ENCODE results near the gene OSBPL1A. TPM values are rescaled to one million over a fixed set of nuclear protein-coding genes. Genes with fewer than 3 reads are reported as not detected.
"Not testable (repeated sequence)": the region's sequence is repeated elsewhere in the genome, so short reads cannot be mapped to it uniquely, and the experiment has no call there.

Gene OSBPL1A
- polyA plus RNA-seq, 1 donor: 30.3 TPM

GRCh38 chr18:24177499-24178133 lies 220.0 kb downstream of the OSBPL1A start:
- H3K4me3 ChIP-seq (ENCODE audit: low read length): no peak overlapping the region
- no peaks in the 10 kb centered on the region for H3K27me3 ChIP-seq (ENCODE audit: control insufficient read depth, insufficient read depth, low read length)
- 100% methylated on average over 2 of the region's 5 CpGs for WGBS (ENCODE audit: insufficient coverage, low lambda C conversion rate)
- no peak for DNase-seq
- peaks cover 16% of the 10 kb centered on the region for H3K36me3 ChIP-seq (ENCODE audit: control insufficient read depth, insufficient read depth, low read length)
- H3K9me3 ChIP-seq (ENCODE audit: control insufficient read depth, low read depth, low read length): no peaks in the 10 kb centered on the region
- no peak overlapping the region for H3K27ac ChIP-seq (ENCODE audit: low read length)
- H3K4me1 ChIP-seq (ENCODE audit: control insufficient read depth, insufficient read depth, low read length): no peaks in the 10 kb centered on the region

- WGBS (ENCODE audit: insufficient coverage, low lambda C conversion rate): no CpG with 5 or more reads among the region's 7 CpGs
- Histone ChIP-seq H3K9me3 (ENCODE audit: control insufficient read depth, low read depth, low read length) (no peaks in the 10 kb centered on the region), H3K27ac (ENCODE audit: low read length) (no peak overlapping the region), H3K4me3 (ENCODE audit: low read length) (no peak overlapping the region), H3K36me3 (ENCODE audit: control insufficient read depth, insufficient read depth, low read length) (peaks cover 16% of the 10 kb centered on the region), H3K4me1 (ENCODE audit: control insufficient read depth, insufficient read depth, low read length) (no peaks in the 10 kb centered on the region), H3K27me3 (ENCODE audit: control insufficient read depth, insufficient read depth, low read length) (no peaks in the 10 kb centered on the region)
- peak; percentile 23 to 47 for DNase-seq
These were observed 220.8 kb downstream of the OSBPL1A start for GRCh38 chr18:24176727-24177416.

GRCh38 chr18:24173997-24174396 lies 223.6 kb downstream of the OSBPL1A start:
- no peak for DNase-seq
- no peaks in the 10 kb centered on the region for H3K9me3 ChIP-seq (ENCODE audit: control insufficient read depth, low read depth, low read length)
- WGBS (ENCODE audit: insufficient coverage, low lambda C conversion rate): no CpG with 5 or more reads among the region's 3 CpGs
- no peak overlapping the region for H3K4me3 ChIP-seq (ENCODE audit: low read length)
- no peaks in the 10 kb centered on the region for H3K4me1 ChIP-seq (ENCODE audit: control insufficient read depth, insufficient read depth, low read length)
- no peaks in the 10 kb centered on the region for H3K27me3 ChIP-seq (ENCODE audit: control insufficient read depth, insufficient read depth, low read length)
- H3K36me3 ChIP-seq (ENCODE audit: control insufficient read depth, insufficient read depth, low read length): peaks cover 26% of the 10 kb centered on the region
- H3K27ac ChIP-seq (ENCODE audit: low read length): no peak overlapping the region

DNA sequence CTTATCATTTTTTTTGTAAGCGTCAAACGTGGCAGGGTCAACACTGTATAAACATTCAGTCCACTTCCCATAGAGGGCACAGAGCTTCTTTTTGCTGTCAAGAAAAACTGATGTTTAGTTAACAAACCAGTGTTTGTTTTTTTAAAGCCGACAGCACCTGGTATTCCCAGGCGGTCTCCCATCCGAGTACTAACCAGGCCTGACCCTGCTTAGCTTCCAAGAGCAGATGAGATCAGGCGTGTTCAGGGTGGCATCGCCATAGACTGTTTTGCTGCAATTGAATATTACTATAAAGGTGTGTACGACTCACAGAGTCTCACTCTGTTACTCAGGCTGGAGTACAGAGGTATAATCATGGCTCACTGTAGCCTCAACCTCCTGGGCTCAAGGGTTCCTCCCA lies 227.3 kb downstream of the OSBPL1A start:
- no peaks in the 10 kb centered on the region for H3K27me3 ChIP-seq (ENCODE audit: control insufficient read depth, insufficient read depth, low read length)
- H3K27ac ChIP-seq (ENCODE audit: low read length): no peak overlapping the region
- H3K4me1 ChIP-seq (ENCODE audit: control insufficient read depth, insufficient read depth, low read length): no peaks in the 10 kb centered on the region
- peaks cover 47% of the 10 kb centered on the region for H3K36me3 ChIP-seq (ENCODE audit: control insufficient read depth, insufficient read depth, low read length)
- 76% methylated on average over 2 of the region's 8 CpGs for WGBS (ENCODE audit: insufficient coverage, low lambda C conversion rate)
- H3K4me3 ChIP-seq (ENCODE audit: low read length): no peak overlapping the region
- DNase-seq: no peak
- no peaks in the 10 kb centered on the region for H3K9me3 ChIP-seq (ENCODE audit: control insufficient read depth, low read depth, low read length)

DNA sequence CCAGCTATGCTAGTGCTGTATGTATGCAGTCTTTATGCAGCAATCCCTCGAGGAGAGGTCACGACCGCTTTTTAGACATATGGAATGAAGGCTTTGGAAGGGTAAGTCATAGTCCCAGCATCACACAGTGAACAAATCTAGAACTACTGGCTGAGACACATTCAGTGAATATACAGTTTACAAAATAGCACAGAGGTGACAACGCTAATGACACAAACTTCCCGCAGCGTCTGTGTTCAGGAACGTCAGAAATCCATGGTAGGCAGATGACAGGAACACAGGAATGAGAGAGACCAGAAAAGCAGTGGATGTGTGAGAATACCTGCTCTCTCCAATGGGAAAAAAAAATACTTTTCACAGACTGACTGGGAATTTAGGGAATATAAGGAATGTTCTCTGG lies 229.1 kb downstream of the OSBPL1A start:
- H3K36me3 ChIP-seq (ENCODE audit: control insufficient read depth, insufficient read depth, low read length): peaks cover 44% of the 10 kb centered on the region
- no peak overlapping the region for H3K4me3 ChIP-seq (ENCODE audit: low read length)
- no peaks in the 10 kb centered on the region for H3K27me3 ChIP-seq (ENCODE audit: control insufficient read depth, insufficient read depth, low read length)
- DNase-seq: no peak
- no peaks in the 10 kb centered on the region for H3K4me1 ChIP-seq (ENCODE audit: control insufficient read depth, insufficient read depth, low read length)
- no peaks in the 10 kb centered on the region for H3K9me3 ChIP-seq (ENCODE audit: control insufficient read depth, low read depth, low read length)
- WGBS (ENCODE audit: insufficient coverage, low lambda C conversion rate): no CpG with 5 or more reads among the region's 7 CpGs
- H3K27ac ChIP-seq (ENCODE audit: low read length): no peak overlapping the region

GRCh38 chr18:24161304-24161703 lies 236.3 kb downstream of the OSBPL1A start:
- DNase-seq: no peak
- WGBS (ENCODE audit: insufficient coverage, low lambda C conversion rate): 42% methylated on average over 2 of the region's 2 CpGs
- Histone ChIP-seq H3K27me3 (ENCODE audit: control insufficient read depth, insufficient read depth, low read length) (no peaks in the 10 kb centered on the region), H3K36me3 (ENCODE audit: control insufficient read depth, insufficient read depth, low read length) (peaks cover 47% of the 10 kb centered on the region), H3K4me3 (ENCODE audit: low read length) (no peak overlapping the region), H3K27ac (ENCODE audit: low read length) (no peak overlapping the region), H3K9me3 (ENCODE audit: control insufficient read depth, low read depth, low read length) (no peaks in the 10 kb centered on the region), H3K4me1 (ENCODE audit: control insufficient read depth, insufficient read depth, low read length) (no peaks in the 10 kb centered on the region)

- no peak for DNase-seq
These were observed 237.5 kb downstream of the OSBPL1A start for GRCh38 chr18:24160086-24160485.

GRCh38 chr18:24157855-24158254 lies 239.8 kb downstream of the OSBPL1A start:
- Histone ChIP-seq H3K27ac (ENCODE audit: low read length) (no peak overlapping the region), H3K4me3 (ENCODE audit: low read length) (no peak overlapping the region), H3K9me3 (ENCODE audit: control insufficient read depth, low read depth, low read length) (no peaks in the 10 kb centered on the region), H3K27me3 (ENCODE audit: control insufficient read depth, insufficient read depth, low read length) (no peaks in the 10 kb centered on the region), H3K4me1 (ENCODE audit: control insufficient read depth, insufficient read depth, low read length) (no peaks in the 10 kb centered on the region), H3K36me3 (ENCODE audit: control insufficient read depth, insufficient read depth, low read length) (peaks cover 41% of the 10 kb centered on the region)
- WGBS (ENCODE audit: insufficient coverage, low lambda C conversion rate): 100% methylated on average over 1 of the region's 3 CpGs
- DNase-seq: no peak

More at GRCh38 chr18:24160086-24160485, 237.5 kb downstream of the OSBPL1A start:
- peaks cover 51% of the 10 kb centered on the region for H3K36me3 ChIP-seq (ENCODE audit: control insufficient read depth, insufficient read depth, low read length)
- no peaks in the 10 kb centered on the region for H3K9me3 ChIP-seq (ENCODE audit: control insufficient read depth, low read depth, low read length)
- H3K27me3 ChIP-seq (ENCODE audit: control insufficient read depth, insufficient read depth, low read length): no peaks in the 10 kb centered on the region
- H3K4me1 ChIP-seq (ENCODE audit: control insufficient read depth, insufficient read depth, low read length): no peaks in the 10 kb centered on the region
- H3K4me3 ChIP-seq (ENCODE audit: low read length): no peak overlapping the region
- no peak overlapping the region for H3K27ac ChIP-seq (ENCODE audit: low read length)
- WGBS (ENCODE audit: insufficient coverage, low lambda C conversion rate): 100% methylated on average over 2 of the region's 5 CpGs

GRCh38 chr18:24153397-24153796 lies 244.2 kb downstream of the OSBPL1A start:
- H3K36me3 ChIP-seq (ENCODE audit: control insufficient read depth, insufficient read depth, low read length): peaks cover 20% of the 10 kb centered on the region

GRCh38 chr18:24149591-24149990 lies 248.0 kb downstream of the OSBPL1A start:
- not testable (repeated sequence) for H3K9me3 ChIP-seq (ENCODE audit: control insufficient read depth, low read depth, low read length); H3K4me1 ChIP-seq (ENCODE audit: control insufficient read depth, insufficient read depth, low read length); DNase-seq; H3K4me3 ChIP-seq (ENCODE audit: low read length); H3K36me3 ChIP-seq (ENCODE audit: control insufficient read depth, insufficient read depth, low read length); H3K27ac ChIP-seq (ENCODE audit: low read length); H3K27me3 ChIP-seq (ENCODE audit: control insufficient read depth, insufficient read depth, low read length)
- WGBS (ENCODE audit: insufficient coverage, low lambda C conversion rate): no CpG with 5 or more reads among the region's 28 CpGs

More at GRCh38 chr18:24153397-24153796, 244.2 kb downstream of the OSBPL1A start:
- Histone ChIP-seq H3K9me3 (ENCODE audit: control insufficient read depth, low read depth, low read length) (no peaks in the 10 kb centered on the region), H3K4me3 (ENCODE audit: low read length) (no peak overlapping the region), H3K27ac (ENCODE audit: low read length) (no peak overlapping the region), H3K27me3 (ENCODE audit: control insufficient read depth, insufficient read depth, low read length) (no peaks in the 10 kb centered on the region), H3K4me1 (ENCODE audit: control insufficient read depth, insufficient read depth, low read length) (no peaks in the 10 kb centered on the region)
- WGBS (ENCODE audit: insufficient coverage, low lambda C conversion rate): no CpG with 5 or more reads among the region's 3 CpGs
- no peak for DNase-seq

DNA sequence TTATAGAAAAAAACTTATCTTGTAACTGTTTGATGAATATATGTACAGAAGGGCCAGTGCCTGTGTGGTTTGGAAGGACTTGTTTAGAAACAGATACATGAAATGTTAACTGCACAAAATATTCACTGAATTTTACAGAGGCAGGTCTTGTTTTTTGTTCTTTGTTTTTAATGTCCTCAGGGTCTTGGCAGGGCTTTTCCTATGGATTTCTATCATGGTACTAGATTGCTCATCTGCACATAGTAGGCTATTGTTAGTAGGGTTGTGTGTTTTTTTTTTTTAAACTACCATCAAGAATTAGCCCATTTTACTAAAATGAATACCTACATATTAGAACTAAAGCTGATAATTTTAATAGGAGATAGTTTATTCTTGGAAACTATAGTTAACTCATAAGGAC lies 255.2 kb downstream of the OSBPL1A start:
- DNase-seq: no peak
- no peak overlapping the region for H3K27ac ChIP-seq (ENCODE audit: low read length)
- H3K4me1 ChIP-seq (ENCODE audit: control insufficient read depth, insufficient read depth, low read length): no peaks in the 10 kb centered on the region
- H3K9me3 ChIP-seq (ENCODE audit: control insufficient read depth, low read depth, low read length): peaks cover 2% of the 10 kb centered on the region
- peaks cover 3% of the 10 kb centered on the region for H3K27me3 ChIP-seq (ENCODE audit: control insufficient read depth, insufficient read depth, low read length)
- no peak overlapping the region for H3K4me3 ChIP-seq (ENCODE audit: low read length)
- no peaks in the 10 kb centered on the region for H3K36me3 ChIP-seq (ENCODE audit: control insufficient read depth, insufficient read depth, low read length)

Measured in large intestine (tissue), 3 donors.